Esophagus muscularis mucosa (tissue), 4 donors: Measurements from ENCODE around the gene UBASH3A.

Experiments
- CTCF ChIP-seq, 3 experiments: fragments of 200-600 bp in 2 of 3; fragments of 450-650 bp in 1 of 3; sonication (generic) in 2 of 3; IDR thresholded peaks; one replicate each; pipeline ENCODE4 v1.5.1; 2017 to 2019; ENCODE audit warnings: antibody characterized with exemption in 3 of 3, mild to moderate bottlenecking in 2 of 3, moderate library complexity in 1 of 3
- EP300 ChIP-seq: sonication (generic); formaldehyde crosslinking; IDR thresholded peaks from one replicate; pipeline ENCODE4 v1.6.1; 2017; ENCODE audit warnings: antibody characterized with exemption
- POLR2A ChIP-seq: fragments of 450-650 bp; IDR thresholded peaks from one replicate; pipeline ENCODE4 v1.6.1; 2017; ENCODE audit warnings: antibody characterized with exemption, moderate library complexity, mild to moderate bottlenecking, low read depth
- POLR2AphosphoS5 ChIP-seq, 2 donors: sonication (generic); formaldehyde crosslinking; IDR thresholded peaks; one replicate each; pipeline ENCODE4 v1.6.1; 2017; ENCODE audit warnings: antibody characterized with exemption in 2 of 2

DNA sequence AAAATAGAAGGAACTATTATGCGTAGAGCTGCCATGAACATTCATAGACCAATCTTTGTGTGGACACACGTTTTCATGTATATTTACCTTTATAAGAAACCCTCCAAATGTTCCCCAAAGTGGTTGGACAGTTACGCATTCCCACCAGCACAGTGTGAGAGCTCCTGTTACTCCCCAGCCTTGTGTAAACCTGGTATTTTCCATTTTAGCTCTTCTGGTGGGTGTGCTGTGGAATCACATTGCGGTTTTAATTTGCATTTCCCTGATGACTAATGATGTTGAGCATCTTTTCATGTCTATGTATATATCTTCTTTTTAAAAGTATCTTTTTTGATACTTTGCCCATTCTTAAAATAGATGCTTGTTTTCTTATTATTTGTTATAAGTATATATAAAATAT, 3.2 kb upstream of the UBASH3A start:
- TF ChIP-seq CTCF (IDR thresholded peaks at IDR 0.05): no peak
- TF ChIP-seq POLR2AphosphoS5 (IDR thresholded peaks at IDR 0.05): no peak
- no peak for TF ChIP-seq EP300
- no peak for TF ChIP-seq POLR2A
